ENCODE results near the gene RETREG2. TPM values are rescaled to one million over a fixed set of nuclear protein-coding genes. Genes with fewer than 3 reads are reported as not detected.
A peak's percentile ranks its signal among the peaks of the same experiment; 100 is the strongest.

RETREG2 gene
- total RNA-seq: 10 to 100 TPM; 41.9 to 43.6 TPM

- H3K4me3 ChIP-seq: peak within 1 kb of the TSS; percentile 23 to 87
- WGBS, 2 donors: 0 to 1% methylated on average over 18 to 63 of the region's 67 CpGs
- no peaks in the 10 kb centered on the region for H3K27me3 ChIP-seq
- no peaks in the 10 kb centered on the region for H3K9me3 ChIP-seq
- TF ChIP-seq CTCF (IDR thresholded peaks at IDR 0.05): peak in 6 of 7 experiments; percentile 15 to 54 (median 30)
- TF ChIP-seq POLR2A (IDR thresholded peaks at IDR 0.05): peak; percentile 94 to 98 (median 95)
- peak; percentile 82 for ATAC-seq
- intact Hi-C loops (cut with DNase I): loop anchor here (10.0 kb wide), 1 partner anchor 47 kb away; the partner anchor contains the start of genes ANKZF1 and ATG9A
- peak; percentile 83 to 92 (median 88) for DNase-seq
- H3K36me3 ChIP-seq (replicated peaks in 1 of 2; ENCODE audit: insufficient read depth in 1 of 2, low read depth in 2 of 2): peaks cover 0 to 25% of the 10 kb centered on the region in 2 donors
- H3K4me1 ChIP-seq: peaks cover 34% of the 10 kb centered on the region
- peak within 1 kb of the TSS; percentile 96 to 100 (median 98) for H3K27ac ChIP-seq
Measured at GRCh38 chr2:219177552-219178376, at the start of gene RETREG2. TSS of gene RETREG2 (plus strand) at chr2:219178275. CDS start at chr2:219178353, 78 bp downstream.

- WGBS, 2 donors: 77 to 95% methylated on average over 7 of the region's 7 CpGs
- H3K4me3 ChIP-seq: no peak overlapping the region
- H3K4me1 ChIP-seq: peaks cover 44% of the 10 kb centered on the region
- no peak overlapping the region for H3K27ac ChIP-seq
- H3K36me3 ChIP-seq (replicated peaks in 1 of 2; ENCODE audit: insufficient read depth in 1 of 2, low read depth in 2 of 2): no peaks in the 10 kb centered on the region
- no peaks in the 10 kb centered on the region for H3K27me3 ChIP-seq
- no peaks in the 10 kb centered on the region for H3K9me3 ChIP-seq
- no peak for TF ChIP-seq CTCF (IDR thresholded peaks at IDR 0.05)
- TF ChIP-seq POLR2A (IDR thresholded peaks at IDR 0.05): no peak
- DNase-seq: no peak
- no peak for ATAC-seq
- intact Hi-C loops (cut with DNase I): no loop called here
Measured at GRCh38 chr2:219128396-219128795, 49.7 kb upstream of the RETREG2 start.

GRCh38 chr2:219129589-219129988, 48.5 kb upstream of the RETREG2 start:
- ATAC-seq: no peak

GRCh38 chr2:219131327-219131726, 46.7 kb upstream of the RETREG2 start:
- no peak overlapping the region for H3K27ac ChIP-seq
- no peaks in the 10 kb centered on the region for H3K9me3 ChIP-seq
- WGBS, 2 donors: 70 to 75% methylated on average over 3 of the region's 3 CpGs
- no peak for TF ChIP-seq POLR2A (IDR thresholded peaks at IDR 0.05)
- no peak for TF ChIP-seq CTCF (IDR thresholded peaks at IDR 0.05)
- no peak for DNase-seq
- peaks cover 23% of the 10 kb centered on the region for H3K4me1 ChIP-seq
- intact Hi-C loops (cut with DNase I): no loop called here
- no peaks in the 10 kb centered on the region for H3K27me3 ChIP-seq
- no peak for ATAC-seq
- no peak overlapping the region for H3K4me3 ChIP-seq
- no peaks in the 10 kb centered on the region for H3K36me3 ChIP-seq (replicated peaks in 1 of 2; ENCODE audit: insufficient read depth in 1 of 2, low read depth in 2 of 2)

More at GRCh38 chr2:219129589-219129988, 48.5 kb upstream of the RETREG2 start:
- TF ChIP-seq CTCF (IDR thresholded peaks at IDR 0.05) (no peak), POLR2A (IDR thresholded peaks at IDR 0.05) (no peak)
- Histone ChIP-seq H3K4me1 (peaks cover 40% of the 10 kb centered on the region), H3K9me3 (no peaks in the 10 kb centered on the region), H3K27me3 (no peaks in the 10 kb centered on the region), H3K36me3 (replicated peaks in 1 of 2; ENCODE audit: insufficient read depth in 1 of 2, low read depth in 2 of 2) (no peaks in the 10 kb centered on the region), H3K27ac (no peak overlapping the region), H3K4me3 (no peak overlapping the region)
- no peak for DNase-seq
- intact Hi-C loops (cut with DNase I): no loop called here
- WGBS, 2 donors: 94 to 98% methylated on average over 16 of the region's 16 CpGs

Measured in body of pancreas (tissue), 4 donors.